ENCODE data around the gene GARNL3.

DNA sequence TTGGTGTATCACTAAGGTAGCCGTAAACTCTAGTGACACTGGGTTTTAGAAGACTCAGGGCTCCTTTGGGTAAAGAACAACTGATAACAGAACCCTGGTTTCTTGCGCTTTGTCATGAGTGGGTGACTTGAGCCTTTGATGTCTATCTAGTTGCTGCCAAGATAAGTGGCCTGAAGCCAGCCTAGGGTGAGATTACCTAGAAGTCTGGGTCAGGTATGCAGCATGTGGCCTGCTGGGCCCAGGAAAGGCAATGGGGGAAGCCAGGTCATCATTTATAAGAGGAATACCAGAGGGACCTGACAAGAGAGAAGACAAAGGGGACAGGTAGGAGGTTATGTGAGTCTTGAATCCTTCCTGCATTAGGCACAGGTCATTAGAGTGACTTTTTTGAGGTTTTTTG lies 23.2 kb upstream of the GARNL3 start:
- TF ChIP-seq POLR2AphosphoS5 (IDR thresholded peaks at IDR 0.05) (no peak), POLR2A (IDR thresholded peaks at IDR 0.05) (no peak)

Data from breast epithelium (tissue), 3 donors.